CD4-positive, alpha-beta T cell treated with Interleukin-6 at 100 ng/mL for 8 hours (primary cell): Measurements from ENCODE around the gene PTGES2.
A peak's percentile ranks its signal among the peaks of the same experiment; 100 is the strongest.
"Not testable (repeated sequence)": the region's sequence is repeated elsewhere in the genome, so short reads cannot be mapped to it uniquely, and the experiment has no call there.

Experiments
- DNase-seq: peaks from one replicate; pipeline ENCODE4 v3.0.0-alpha.2; 2020; ENCODE audit warnings: mixed read lengths, low spot score

PTGES2 gene

GRCh38 chr9:128087262-128087661, 40.3 kb downstream of the PTGES2 start:
- DNase-seq, result no peak

GRCh38 chr9:128085943-128086342, 41.6 kb downstream of the PTGES2 start:
- no peak for DNase-seq

- DNase-seq, result no peak
Observed at GRCh38 chr9:128084746-128085145, 42.8 kb downstream of the PTGES2 start.

GRCh38 chr9:128082151-128082550, 45.4 kb downstream of the PTGES2 start:
- DNase-seq, result no peak

GRCh38 chr9:128081056-128081455, 46.5 kb downstream of the PTGES2 start:
- DNase-seq, result no peak

GRCh38 chr9:128080206-128080605, 47.3 kb downstream of the PTGES2 start:
- no peak for DNase-seq

- no peak for DNase-seq
Observed at GRCh38 chr9:128078504-128079434, 48.8 kb downstream of the PTGES2 start.

GRCh38 chr9:128077847-128078503, 49.6 kb downstream of the PTGES2 start:
- DNase-seq, result no peak

GRCh38 chr9:128073253-128073886, 54.2 kb downstream of the PTGES2 start:
- no peak for DNase-seq

- DNase-seq, result peak; percentile 52
Observed at GRCh38 chr9:128072144-128073021, 55.1 kb downstream of the PTGES2 start.

GRCh38 chr9:128071475-128071874, 56.1 kb downstream of the PTGES2 start:
- not testable (repeated sequence) for DNase-seq

GRCh38 chr9:128070874-128071273, 56.7 kb downstream of the PTGES2 start:
- no peak for DNase-seq
